ENCODE data around the gene ITSN2.

The ITSN2 gene

GRCh38 chr2:24332791-24333540 is 27.4 kb downstream of the ITSN2 start:
- DNase-seq, result no peak

DNA sequence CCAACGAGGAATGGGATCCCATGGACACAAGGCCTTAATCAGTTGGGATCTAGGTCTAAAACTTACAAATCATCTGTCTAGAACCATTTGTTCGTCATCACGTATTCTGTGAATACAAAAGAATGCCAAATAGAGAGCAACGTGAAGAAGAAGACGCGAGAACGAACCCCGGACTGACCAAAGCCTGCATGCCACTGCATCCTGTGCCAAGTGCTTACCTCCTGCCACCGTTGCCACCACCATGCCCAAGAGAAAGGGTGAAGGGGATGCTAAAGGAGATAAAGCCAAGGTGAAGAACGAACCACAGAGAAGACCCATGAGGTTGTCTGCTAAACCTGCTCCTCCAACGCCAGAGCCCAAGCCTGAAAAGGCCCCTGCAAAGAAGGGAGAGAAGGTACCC is 30.2 kb downstream of the ITSN2 start:
- no peak for DNase-seq

DNA sequence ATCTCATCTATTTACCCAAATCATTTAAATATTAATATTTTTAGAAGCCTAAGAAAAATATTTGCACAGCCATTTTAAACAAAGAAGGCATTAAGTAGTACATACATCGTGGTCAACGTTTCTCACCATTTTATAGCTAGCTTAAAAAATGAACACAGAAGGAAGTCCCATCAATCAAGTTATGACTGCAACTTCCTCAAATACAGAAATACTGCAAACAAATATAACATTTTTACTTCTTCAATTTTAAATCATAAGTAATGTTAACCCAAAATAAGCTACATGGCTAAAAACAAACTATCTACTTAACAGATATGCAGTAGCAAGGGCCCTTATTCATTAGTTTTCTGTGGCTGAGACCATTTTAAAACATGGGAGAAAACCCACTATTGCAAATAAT is 30.6 kb downstream of the ITSN2 start:
- DNase-seq, result no peak

GRCh38 chr2:24328010-24328409 is 32.3 kb downstream of the ITSN2 start:
- no peak for DNase-seq

DNA sequence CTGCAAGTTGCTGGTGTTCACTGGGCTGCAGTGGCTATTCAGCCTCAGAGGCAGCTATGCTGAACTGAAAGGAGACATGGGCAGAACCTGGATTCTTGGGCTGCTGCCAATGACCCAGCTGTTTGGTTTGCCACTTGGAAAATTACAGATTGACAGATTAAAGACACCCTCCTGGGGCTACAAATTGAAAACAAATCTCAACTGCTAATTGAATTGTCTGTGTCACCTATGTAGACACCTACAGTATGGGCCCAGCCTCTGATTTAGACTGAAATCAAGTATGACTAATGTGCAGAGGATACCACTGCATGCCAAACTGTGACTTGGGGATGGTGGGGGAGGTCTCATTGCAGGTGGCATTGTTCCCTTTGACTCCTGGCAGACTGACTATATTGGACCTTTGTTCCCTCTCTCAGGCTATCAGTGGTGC is 42.8 kb downstream of the ITSN2 start:
- no peak for DNase-seq

DNA sequence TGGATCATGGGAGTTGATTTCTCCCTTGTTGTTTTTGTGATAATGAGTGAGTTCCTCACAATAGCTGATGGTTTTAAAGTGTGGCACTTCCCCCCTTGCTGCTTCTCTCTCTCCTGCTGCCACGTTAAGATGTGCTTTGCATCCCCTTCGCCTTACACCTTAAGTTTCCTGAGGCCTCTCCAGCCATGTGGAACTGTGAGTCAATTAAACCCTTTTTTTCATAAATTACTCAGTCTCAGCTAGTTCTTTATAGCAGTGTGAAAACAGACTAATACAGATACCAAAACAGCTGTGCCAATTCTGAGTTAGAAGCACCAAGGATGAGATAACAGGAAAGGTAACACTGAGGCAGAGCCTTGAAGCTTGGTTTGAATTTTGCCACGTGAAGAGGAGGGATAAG is 44.7 kb downstream of the ITSN2 start:
- no peak for DNase-seq

DNA sequence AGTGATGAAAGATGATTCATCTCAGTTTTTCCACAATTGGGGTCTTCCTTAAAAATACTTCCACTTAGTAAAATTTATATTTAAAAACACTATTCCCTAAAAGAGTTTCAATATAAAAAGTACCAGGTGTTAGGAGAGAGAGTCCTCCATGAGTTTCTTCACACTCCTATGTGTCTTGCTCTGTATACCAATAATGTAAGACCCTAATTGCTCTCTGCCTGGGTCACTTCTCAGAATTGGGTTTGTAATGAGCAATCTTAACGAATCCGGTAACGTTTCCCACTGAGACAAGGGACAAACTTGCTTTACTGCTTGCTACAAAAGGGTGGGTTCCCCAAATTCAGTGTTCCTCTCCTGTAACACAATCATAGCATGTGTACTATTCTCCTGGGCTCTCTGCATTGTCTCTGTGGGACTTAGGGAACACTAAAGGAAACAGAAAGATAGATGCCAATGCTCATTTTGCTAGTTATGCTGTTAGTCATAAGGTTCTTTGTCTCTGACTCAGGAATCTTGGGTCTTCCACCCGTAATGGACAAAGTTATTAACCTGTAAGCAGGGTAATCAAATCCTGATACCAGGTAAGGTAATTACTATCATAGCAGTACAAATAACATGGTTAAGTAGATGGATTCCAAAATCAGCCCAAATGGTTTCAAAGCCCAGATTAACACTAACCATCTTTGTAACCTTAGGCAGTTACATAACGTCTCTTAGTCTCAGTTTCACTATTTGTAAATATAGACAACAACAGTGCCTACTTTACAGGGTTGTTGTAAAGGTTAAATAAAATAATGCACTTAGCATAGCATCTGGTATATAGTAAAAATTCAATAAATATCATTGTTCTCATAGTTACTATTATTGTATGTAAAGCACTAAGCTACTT is 46.3 kb downstream of the ITSN2 start:
- DNase-seq, result no peak

GRCh38 chr2:24307961-24308360 is 52.4 kb downstream of the ITSN2 start:
- DNase-seq, result no peak

DNA sequence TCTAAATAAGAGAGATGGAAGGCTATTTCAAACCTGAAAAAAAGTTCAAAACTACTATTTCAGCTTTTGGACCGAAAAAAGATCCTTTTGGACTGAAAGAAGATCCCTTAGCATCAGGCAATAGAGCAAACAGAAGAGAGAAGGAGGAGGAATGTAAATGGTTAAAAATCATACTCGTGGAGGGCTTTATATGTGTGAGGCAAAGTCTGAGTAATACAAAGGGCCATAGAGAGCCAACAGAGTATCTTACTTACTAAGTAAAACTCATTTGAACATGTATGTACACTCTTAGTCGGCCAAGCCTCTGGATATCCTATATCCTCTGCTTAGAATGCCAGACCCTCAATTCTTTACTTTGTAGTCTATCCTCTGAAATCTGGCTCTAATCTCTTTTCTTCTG is 55.7 kb downstream of the ITSN2 start:
- DNase-seq, result no peak

DNA sequence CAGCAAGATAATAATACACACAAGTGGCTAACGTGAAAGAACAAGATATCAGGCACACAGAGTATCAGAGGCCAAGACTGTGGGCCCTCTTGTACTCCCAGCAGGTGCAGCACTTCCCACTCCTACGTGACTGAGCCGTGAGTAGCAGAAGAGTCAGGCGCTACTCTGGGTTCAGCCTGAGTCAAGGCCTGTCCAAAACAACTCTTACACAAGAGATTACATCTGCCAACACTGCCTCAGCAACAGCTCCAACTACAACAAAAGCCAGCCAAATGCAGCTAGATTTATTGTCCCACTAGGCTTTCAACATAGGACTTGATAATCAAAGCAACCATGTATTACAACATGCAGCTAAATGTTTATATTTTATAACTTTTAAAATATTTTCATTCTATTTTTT is 56.2 kb downstream of the ITSN2 start:
- DNase-seq, result no peak

GRCh38 chr2:24301599-24301998 is 58.7 kb downstream of the ITSN2 start:
- no peak for DNase-seq

GRCh38 chr2:24297663-24298062 is 62.7 kb downstream of the ITSN2 start:
- DNase-seq, result no peak

GRCh38 chr2:24287171-24287570 is 73.2 kb downstream of the ITSN2 start:
- no peak for DNase-seq

- no peak for DNase-seq
Measured at GRCh38 chr2:24285484-24286152, 74.7 kb downstream of the ITSN2 start.

- no peak for DNase-seq
Measured at GRCh38 chr2:24280645-24281044, 79.7 kb downstream of the ITSN2 start.

GRCh38 chr2:24280161-24280560 is 80.2 kb downstream of the ITSN2 start:
- no peak for DNase-seq

- DNase-seq, result no peak
Measured at GRCh38 chr2:24276349-24276899, 83.9 kb downstream of the ITSN2 start.

DNA sequence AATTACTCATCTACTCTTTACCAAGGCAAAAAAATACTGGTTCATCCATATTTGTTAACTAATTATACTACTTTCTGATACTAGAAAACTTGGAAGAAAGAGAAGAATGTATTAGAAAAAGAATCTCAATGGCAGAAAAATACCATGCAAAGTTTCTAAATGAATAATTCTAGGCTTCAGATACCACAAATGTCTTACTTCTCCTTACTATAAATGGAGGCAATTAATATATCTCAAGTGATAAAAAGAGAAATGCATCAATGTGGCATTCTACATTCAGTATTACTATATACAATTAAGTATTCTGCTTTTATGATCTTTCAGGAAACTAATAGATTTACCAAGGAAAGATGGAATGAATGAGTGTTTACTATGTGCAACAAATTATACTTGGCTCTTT is 85.5 kb downstream of the ITSN2 start:
- no peak for DNase-seq

GRCh38 chr2:24273598-24273997 is 86.7 kb downstream of the ITSN2 start:
- DNase-seq, result no peak

- no peak for DNase-seq
Measured at GRCh38 chr2:24272907-24273306, 87.4 kb downstream of the ITSN2 start.

- DNase-seq, result no peak
Measured at GRCh38 chr2:24272161-24272802, 88.1 kb downstream of the ITSN2 start.

DNA sequence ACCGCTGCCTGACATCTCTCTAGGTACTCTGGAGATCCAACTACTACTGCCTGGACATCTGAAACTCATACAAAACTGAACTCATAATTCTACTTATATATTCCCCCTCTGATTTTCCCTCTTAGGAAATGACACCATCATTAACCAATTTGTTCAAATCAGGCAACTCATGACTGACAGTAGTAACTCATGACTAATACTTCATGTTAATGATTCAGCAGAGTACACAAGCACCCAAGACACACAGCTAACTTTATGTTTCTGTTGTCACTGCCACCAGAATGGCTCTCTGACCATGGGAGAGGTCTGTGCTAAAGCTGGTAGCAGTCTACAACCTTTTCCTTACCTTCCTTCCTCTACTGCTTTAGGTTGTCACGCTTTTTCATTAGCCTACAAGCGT is 91.1 kb downstream of the ITSN2 start:
- no peak for DNase-seq

DNA sequence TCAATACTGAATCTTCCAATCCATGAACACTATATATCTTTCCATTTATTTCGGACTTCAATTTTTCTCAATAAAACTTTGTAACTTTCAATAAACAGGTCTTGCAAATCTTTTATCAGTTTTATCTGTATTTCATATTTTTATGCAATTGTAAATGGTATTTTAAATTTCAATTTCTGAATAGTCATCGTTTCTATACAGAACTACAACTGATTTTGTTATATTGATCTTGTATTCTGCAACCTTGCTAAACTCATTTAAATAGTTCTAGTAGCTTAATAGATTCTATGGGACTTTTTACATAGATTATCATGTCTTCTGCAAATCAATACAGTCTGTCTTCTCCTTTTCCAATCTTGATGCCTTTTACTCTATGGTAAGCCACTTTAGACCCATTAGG is 95.1 kb downstream of the ITSN2 start:
- no peak for DNase-seq

Data from CD4-positive, alpha-beta T cell treated with Interleukin-10 for 1 hour (primary cell).